H1 (cell line): ENCODE data around the gene ZSCAN30. TPM values are rescaled to one million over a fixed set of nuclear protein-coding genes. Genes with fewer than 3 reads are reported as not detected.

Experiments
- JUN ChIP-seq: IDR thresholded peaks from 2 replicates; pipeline ENCODE4 v1.6.1; 2011; ENCODE audit warnings: low read depth, mild to moderate bottlenecking, improper control_type of control experiment, low read length
- MAX ChIP-seq: IDR thresholded peaks from 2 replicates; pipeline ENCODE4 v1.6.1; 2012; ENCODE audit warnings: inconsistent platforms
- TEAD4 ChIP-seq: IDR thresholded peaks from 2 replicates; pipeline ENCODE4 v1.6.1; 2012; ENCODE audit warnings: low read depth, low read length, inconsistent platforms, mixed read lengths
- ZNF274 ChIP-seq: IDR thresholded peaks from 2 replicates; pipeline ENCODE4 v1.7.0; 2012; ENCODE audit warnings: low read length, borderline replicate concordance; ENCODE audit errors: extremely low read depth
- polyA plus RNA-seq, 7 experiments: library from polyadenylated mRNA; depleted of rRNA in 3 of 7; stranded (reverse) in 5 of 7; unstranded in 2 of 7; fragments of >200 nt in 5 of 7; fragments of 200-250 nt in 2 of 7; gene quantifications; 1 replicate in 5 of 7; 2 replicates in 1 of 7; 4 replicates in 1 of 7; pipeline versions ENCODE4 v1.2.1 to v1.2.3, GENCODE V29; 2011 to 2013; ENCODE audit warnings: missing spikeins in 2 of 7, mixed read lengths in 2 of 7
- total RNA-seq: library from RNA; stranded (reverse); fragmentation: NEBNext Ultra II Directional; extraction: Animal tissue kit (Norgen Biotek cat#: 25700); gene quantifications from 2 replicates; pipeline ENCODE4 v1.2.1, GENCODE V29; 2021
- TF ChIP-seq, protein P1 (sequence below): fragments of 300-600 bp; sonication (generic); IDR thresholded peaks from 2 replicates; pipeline ENCODE4 v1.7.1; 2012; ENCODE audit warnings: low read length, moderate library complexity, mild to moderate bottlenecking, inconsistent platforms; ENCODE audit not compliant: insufficient replicate concordance
- TF ChIP-seq, protein P2 (sequence below): IDR thresholded peaks from 2 replicates; pipeline ENCODE4 v1.6.1; 2012; ENCODE audit warnings: inconsistent platforms

Gene ZSCAN30
- total and polyA plus RNA-seq, 2 of the 8 experiments (the other 6 are each of a cell fraction or from before 2014, with no cell fraction given) = 4.4 to 10.3 TPM

GRCh38 chr18:35267809-35268208 lies 22.2 kb downstream of the ZSCAN30 start (continued):
- TF ChIP-seq, protein P1, sequence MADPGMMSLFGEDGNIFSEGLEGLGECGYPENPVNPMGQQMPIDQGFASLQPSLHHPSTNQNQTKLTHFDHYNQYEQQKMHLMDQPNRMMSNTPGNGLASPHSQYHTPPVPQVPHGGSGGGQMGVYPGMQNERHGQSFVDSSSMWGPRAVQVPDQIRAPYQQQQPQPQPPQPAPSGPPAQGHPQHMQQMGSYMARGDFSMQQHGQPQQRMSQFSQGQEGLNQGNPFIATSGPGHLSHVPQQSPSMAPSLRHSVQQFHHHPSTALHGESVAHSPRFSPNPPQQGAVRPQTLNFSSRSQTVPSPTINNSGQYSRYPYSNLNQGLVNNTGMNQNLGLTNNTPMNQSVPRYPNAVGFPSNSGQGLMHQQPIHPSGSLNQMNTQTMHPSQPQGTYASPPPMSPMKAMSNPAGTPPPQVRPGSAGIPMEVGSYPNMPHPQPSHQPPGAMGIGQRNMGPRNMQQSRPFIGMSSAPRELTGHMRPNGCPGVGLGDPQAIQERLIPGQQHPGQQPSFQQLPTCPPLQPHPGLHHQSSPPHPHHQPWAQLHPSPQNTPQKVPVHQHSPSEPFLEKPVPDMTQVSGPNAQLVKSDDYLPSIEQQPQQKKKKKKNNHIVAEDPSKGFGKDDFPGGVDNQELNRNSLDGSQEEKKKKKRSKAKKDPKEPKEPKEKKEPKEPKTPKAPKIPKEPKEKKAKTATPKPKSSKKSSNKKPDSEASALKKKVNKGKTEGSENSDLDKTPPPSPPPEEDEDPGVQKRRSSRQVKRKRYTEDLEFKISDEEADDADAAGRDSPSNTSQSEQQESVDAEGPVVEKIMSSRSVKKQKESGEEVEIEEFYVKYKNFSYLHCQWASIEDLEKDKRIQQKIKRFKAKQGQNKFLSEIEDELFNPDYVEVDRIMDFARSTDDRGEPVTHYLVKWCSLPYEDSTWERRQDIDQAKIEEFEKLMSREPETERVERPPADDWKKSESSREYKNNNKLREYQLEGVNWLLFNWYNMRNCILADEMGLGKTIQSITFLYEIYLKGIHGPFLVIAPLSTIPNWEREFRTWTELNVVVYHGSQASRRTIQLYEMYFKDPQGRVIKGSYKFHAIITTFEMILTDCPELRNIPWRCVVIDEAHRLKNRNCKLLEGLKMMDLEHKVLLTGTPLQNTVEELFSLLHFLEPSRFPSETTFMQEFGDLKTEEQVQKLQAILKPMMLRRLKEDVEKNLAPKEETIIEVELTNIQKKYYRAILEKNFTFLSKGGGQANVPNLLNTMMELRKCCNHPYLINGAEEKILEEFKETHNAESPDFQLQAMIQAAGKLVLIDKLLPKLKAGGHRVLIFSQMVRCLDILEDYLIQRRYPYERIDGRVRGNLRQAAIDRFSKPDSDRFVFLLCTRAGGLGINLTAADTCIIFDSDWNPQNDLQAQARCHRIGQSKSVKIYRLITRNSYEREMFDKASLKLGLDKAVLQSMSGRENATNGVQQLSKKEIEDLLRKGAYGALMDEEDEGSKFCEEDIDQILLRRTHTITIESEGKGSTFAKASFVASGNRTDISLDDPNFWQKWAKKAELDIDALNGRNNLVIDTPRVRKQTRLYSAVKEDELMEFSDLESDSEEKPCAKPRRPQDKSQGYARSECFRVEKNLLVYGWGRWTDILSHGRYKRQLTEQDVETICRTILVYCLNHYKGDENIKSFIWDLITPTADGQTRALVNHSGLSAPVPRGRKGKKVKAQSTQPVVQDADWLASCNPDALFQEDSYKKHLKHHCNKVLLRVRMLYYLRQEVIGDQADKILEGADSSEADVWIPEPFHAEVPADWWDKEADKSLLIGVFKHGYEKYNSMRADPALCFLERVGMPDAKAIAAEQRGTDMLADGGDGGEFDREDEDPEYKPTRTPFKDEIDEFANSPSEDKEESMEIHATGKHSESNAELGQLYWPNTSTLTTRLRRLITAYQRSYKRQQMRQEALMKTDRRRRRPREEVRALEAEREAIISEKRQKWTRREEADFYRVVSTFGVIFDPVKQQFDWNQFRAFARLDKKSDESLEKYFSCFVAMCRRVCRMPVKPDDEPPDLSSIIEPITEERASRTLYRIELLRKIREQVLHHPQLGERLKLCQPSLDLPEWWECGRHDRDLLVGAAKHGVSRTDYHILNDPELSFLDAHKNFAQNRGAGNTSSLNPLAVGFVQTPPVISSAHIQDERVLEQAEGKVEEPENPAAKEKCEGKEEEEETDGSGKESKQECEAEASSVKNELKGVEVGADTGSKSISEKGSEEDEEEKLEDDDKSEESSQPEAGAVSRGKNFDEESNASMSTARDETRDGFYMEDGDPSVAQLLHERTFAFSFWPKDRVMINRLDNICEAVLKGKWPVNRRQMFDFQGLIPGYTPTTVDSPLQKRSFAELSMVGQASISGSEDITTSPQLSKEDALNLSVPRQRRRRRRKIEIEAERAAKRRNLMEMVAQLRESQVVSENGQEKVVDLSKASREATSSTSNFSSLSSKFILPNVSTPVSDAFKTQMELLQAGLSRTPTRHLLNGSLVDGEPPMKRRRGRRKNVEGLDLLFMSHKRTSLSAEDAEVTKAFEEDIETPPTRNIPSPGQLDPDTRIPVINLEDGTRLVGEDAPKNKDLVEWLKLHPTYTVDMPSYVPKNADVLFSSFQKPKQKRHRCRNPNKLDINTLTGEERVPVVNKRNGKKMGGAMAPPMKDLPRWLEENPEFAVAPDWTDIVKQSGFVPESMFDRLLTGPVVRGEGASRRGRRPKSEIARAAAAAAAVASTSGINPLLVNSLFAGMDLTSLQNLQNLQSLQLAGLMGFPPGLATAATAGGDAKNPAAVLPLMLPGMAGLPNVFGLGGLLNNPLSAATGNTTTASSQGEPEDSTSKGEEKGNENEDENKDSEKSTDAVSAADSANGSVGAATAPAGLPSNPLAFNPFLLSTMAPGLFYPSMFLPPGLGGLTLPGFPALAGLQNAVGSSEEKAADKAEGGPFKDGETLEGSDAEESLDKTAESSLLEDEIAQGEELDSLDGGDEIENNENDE = no peak
- TF ChIP-seq MAX (peak; percentile 77), JUN (no peak), TEAD4 (no peak), ZNF274 (no peak)
- TF ChIP-seq, protein P2, sequence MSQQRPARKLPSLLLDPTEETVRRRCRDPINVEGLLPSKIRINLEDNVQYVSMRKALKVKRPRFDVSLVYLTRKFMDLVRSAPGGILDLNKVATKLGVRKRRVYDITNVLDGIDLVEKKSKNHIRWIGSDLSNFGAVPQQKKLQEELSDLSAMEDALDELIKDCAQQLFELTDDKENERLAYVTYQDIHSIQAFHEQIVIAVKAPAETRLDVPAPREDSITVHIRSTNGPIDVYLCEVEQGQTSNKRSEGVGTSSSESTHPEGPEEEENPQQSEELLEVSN = peak; percentile 79
